GM19438 (cell line): ENCODE data around the gene IP6K3.

Source experiments
- ATAC-seq: cut with Tn5 transposase; IDR thresholded peaks from one replicate; pipeline ENCODE4 v1.9.1; 2021; ENCODE audit warnings: low read depth; ENCODE audit not compliant: unreplicated experiment

The IP6K3 gene

GRCh38 chr6:33709605-33710295 is 37.0 kb downstream of the IP6K3 start:
- no peak for ATAC-seq

- ATAC-seq, result no peak
These were observed 38.0 kb downstream of the IP6K3 start for GRCh38 chr6:33708516-33709204.

- no peak for ATAC-seq
These were observed 38.9 kb downstream of the IP6K3 start for GRCh38 chr6:33707771-33708170.

GRCh38 chr6:33705955-33706725 is 40.6 kb downstream of the IP6K3 start:
- ATAC-seq, result no peak

- ATAC-seq, result no peak
These were observed 41.3 kb downstream of the IP6K3 start for GRCh38 chr6:33705268-33705885.

- ATAC-seq, result no peak
These were observed 42.3 kb downstream of the IP6K3 start for GRCh38 chr6:33704215-33705066.

- ATAC-seq, result no peak
These were observed 44.2 kb downstream of the IP6K3 start for GRCh38 chr6:33702345-33702977.

GRCh38 chr6:33700391-33701050 is 46.2 kb downstream of the IP6K3 start:
- no peak for ATAC-seq

- ATAC-seq, result no peak
These were observed 47.0 kb downstream of the IP6K3 start for GRCh38 chr6:33699739-33700138.

- ATAC-seq, result no peak
These were observed 47.6 kb downstream of the IP6K3 start for GRCh38 chr6:33699131-33699530.

GRCh38 chr6:33698494-33698893 is 48.2 kb downstream of the IP6K3 start:
- ATAC-seq, result no peak

- ATAC-seq, result no peak
These were observed 48.9 kb downstream of the IP6K3 start for GRCh38 chr6:33697845-33698244.

- ATAC-seq, result no peak
These were observed 49.9 kb downstream of the IP6K3 start for GRCh38 chr6:33696548-33697518.

- no peak for ATAC-seq
These were observed 50.6 kb downstream of the IP6K3 start for GRCh38 chr6:33696076-33696475.

GRCh38 chr6:33695451-33695887 is 51.2 kb downstream of the IP6K3 start:
- ATAC-seq, result no peak

- no peak for ATAC-seq
These were observed 51.7 kb downstream of the IP6K3 start for GRCh38 chr6:33694977-33695376.

- no peak for ATAC-seq
These were observed 52.2 kb downstream of the IP6K3 start for GRCh38 chr6:33694401-33694931.
